ENCODE measurements around the gene SMARCA5. TPM values are rescaled to one million over a fixed set of nuclear protein-coding genes. Genes with fewer than 3 reads are reported as not detected.

The SMARCA5 gene
- total RNA-seq, 4 donors from 2014 or later = 13.6 to 28.4 (median 22.9) TPM

- no peaks in the 10 kb centered on the region for H3K9me3 ChIP-seq
- DNase-seq = no peak
- intact Hi-C loops (cut with DNase I) = no loop called here
- H3K36me3 ChIP-seq = no peaks in the 10 kb centered on the region
- no peak overlapping the region for H3K27ac ChIP-seq
- no peaks in the 10 kb centered on the region for H3K4me1 ChIP-seq
- whole genome bisulfite sequencing, 2 donors = 51 to 64% methylated on average over 3 of the region's 3 CpGs
- no peaks in the 10 kb centered on the region for H3K27me3 ChIP-seq
- TF ChIP-seq CTCF (IDR thresholded peaks at IDR 0.05) (no peak), POLR2A (IDR thresholded peaks at IDR 0.05) (no peak)
- H3K4me3 ChIP-seq = no peak overlapping the region
These were observed 93.0 kb downstream of the SMARCA5 start for GRCh38 chr4:143606480-143606879.

Other genes starting within 250 kb of the SMARCA5 start
- 10 to 100 TPM; 25.7 to 37.6 (median 32.8) TPM for gene GAB1, start 176.8 kb upstream of the SMARCA5 start, total RNA-seq
- not detected for gene FREM3, start 187.0 kb downstream of the SMARCA5 start, total RNA-seq

Measured in esophagus squamous epithelium (tissue), 5 donors.